ENCODE data around the gene LRMDA.

Gene LRMDA

DNA sequence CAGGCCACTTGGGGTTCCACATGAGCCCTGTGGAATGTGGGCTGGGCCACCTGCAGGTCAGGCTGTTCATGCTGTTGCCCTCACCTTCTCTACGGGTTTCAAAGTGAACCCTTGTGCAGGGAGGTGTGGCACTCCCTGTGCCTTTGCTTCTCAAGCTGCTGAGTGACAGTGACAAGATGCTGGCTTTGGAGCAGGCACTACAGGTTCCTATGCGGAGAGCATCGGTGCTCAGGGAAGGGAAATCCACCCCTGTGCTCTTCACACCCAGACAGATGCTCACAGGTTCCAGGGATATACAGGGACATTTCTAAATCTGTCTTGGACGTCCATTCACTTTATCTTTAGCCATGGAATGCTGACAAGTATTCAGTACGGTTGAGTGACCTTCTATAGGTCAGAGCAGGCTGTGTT, 1005.0 kb downstream of the LRMDA start:
- no peak for DNase-seq

DNA sequence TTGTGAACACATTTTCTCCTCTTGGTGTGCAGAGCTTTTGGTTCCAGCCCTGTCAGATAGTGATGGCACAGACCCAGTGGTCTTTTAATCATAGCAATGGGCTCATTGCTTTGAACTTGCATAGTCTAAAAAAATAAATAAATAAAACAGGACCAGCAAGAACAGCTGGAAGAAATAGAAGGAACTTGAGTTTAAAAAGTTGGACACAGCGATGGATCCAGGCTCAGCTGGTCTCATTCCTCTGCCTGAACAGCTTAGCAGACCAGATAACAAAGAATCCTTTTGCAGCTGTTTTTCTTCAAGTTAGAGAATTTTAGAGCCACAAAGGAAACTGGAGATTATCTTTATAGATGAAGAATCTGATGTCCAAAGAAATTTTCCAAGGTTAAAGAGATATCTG, 1005.6 kb downstream of the LRMDA start:
- DNase-seq: no peak

DNA sequence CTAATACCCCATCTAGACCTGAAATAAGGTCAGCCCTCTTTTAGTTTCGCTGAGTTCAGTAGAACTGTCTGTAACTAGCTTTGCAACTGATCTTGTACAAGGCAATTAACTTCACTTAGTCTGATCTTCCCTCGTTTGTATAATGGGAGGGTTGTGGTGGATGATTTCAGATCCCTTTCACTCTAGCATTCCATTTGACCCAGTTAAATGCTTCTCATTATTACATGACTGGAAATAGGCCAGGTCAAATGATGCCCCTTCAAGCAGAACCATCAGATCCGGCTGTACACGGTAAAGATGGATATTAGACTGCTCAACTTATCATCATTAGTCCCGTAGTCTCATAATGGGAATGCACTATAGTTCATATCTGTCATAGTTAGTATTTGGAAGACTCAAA, 1009.0 kb downstream of the LRMDA start:
- no peak for DNase-seq

DNA sequence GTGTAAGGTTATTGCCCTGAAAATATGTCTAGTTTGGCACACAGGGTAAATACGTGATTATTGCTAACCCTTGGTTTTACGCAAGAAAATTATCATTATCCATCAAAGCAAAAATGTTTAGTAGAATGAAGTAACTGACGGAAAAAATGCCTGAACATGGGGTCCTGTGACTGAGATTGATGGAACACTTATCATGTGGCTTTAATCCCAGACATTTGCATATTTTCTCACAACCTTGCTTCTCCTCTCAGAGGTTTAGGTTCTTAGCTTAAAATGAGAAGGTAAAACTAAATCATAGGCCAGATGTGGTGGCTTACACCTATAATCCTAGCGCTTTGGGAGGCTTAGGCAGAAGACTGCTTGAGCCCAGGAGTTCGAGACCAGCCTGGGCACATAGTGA, 1010.7 kb downstream of the LRMDA start:
- DNase-seq: no peak

DNA sequence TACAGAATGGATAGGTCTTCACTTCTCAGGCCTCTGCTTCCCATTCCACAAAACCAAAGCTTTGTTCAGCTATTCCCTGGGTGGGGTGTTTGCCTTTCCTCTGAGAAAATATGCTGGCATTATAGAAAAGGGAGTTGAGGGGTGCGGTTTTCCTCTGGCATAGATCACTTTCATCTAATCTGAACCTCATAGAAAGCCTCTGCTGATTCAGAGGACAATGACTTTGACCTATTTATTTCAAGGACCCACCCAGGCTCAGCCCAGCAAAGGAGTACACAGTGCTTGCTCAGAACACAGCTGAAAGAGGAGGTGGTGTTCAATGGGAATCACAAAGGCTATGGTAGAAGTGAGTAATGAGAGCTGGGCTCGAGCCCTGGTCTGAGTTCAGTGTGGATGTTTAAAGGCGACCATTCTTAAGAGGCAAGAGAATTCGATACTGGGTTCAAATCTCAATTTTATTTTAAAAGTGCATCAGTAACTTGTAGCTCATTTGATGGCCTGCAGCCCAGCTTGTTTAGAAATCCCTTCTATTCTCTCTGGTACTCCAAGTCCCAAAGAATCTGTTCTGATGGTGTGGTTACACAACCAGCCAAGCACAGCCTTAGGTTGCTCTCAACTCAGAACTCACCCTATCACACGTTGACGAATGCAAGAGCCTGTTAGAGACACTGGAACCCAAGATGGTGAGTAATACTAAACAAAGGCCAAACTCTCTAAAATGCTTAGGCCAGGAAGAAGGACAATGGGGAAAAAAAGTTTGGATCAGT, 1012.8 kb downstream of the LRMDA start:
- no peak for DNase-seq

DNA sequence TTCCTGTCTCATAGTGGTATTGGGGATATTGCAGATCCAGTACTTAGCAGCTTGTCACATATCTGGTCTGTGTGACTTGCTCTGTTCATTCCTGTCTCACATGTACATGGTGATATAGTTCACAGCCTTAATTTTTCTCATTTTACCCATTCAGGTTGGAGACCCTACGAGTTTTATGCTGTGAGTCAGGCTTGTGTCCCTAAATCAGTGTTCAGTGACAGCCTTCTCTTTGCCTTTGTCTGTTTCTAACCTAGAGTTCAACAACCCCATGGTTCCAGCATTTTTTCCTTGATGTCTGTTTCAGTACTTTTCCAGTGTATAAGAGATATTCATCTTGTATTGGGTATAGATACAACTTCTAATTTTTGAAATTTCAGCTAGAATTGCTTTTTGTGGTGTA, 1016.2 kb downstream of the LRMDA start:
- DNase-seq: no peak

DNA sequence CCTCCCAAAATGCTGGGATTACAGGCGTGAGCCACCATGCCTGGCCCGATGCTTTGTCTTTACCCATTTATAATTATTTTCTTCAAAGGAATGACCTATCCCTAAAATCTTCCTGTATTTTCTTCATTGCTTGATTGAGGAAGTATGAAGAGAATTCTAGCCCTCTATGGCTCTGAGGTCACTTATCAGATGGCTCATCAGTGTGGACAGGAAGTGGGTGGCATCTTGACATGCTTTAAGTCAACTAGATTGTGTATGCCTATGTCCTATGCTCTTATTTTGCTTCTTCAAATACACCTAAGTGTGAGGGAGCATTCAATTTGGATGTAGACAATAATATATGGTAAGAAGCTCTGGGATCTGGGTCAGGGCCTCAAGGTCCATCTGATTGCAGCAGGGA, 1020.5 kb downstream of the LRMDA start:
- DNase-seq: no peak

DNA sequence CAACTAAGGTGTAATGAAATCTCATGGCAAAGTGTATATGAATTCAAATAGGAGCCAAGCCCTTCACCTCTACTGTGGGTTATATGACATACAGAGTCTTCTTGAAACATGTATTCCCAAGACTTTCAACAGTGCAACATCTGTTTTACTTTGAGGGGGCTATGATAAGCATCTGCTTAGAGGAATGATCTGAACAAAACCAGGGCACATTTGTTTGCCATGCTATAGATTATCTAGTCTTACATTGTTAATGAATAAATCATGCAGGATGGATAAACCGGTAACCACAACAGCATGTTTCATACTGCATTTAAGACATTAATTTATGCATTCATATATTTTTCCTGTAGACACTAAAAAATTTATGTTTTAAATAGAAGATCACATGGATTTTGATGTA, 1021.9 kb downstream of the LRMDA start:
- no peak for DNase-seq

DNA sequence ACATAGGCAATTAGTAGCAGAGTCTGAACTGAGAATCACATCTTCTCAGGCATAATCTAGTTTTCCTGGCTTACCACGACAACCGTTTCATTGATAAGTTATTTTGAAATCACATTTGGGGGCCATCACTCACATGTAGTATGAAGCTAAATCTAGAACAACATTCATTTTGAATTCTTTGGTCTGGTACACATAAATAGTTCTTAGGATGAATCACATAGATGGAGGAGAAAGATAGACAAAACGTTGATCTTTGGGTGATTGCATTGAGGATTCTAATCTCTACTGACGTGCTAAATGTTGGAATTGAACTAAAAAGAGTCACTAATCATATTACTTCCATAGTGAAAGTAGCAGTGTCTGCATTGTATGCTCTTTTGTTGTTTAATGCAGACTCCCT, 1022.6 kb downstream of the LRMDA start:
- no peak for DNase-seq

DNA sequence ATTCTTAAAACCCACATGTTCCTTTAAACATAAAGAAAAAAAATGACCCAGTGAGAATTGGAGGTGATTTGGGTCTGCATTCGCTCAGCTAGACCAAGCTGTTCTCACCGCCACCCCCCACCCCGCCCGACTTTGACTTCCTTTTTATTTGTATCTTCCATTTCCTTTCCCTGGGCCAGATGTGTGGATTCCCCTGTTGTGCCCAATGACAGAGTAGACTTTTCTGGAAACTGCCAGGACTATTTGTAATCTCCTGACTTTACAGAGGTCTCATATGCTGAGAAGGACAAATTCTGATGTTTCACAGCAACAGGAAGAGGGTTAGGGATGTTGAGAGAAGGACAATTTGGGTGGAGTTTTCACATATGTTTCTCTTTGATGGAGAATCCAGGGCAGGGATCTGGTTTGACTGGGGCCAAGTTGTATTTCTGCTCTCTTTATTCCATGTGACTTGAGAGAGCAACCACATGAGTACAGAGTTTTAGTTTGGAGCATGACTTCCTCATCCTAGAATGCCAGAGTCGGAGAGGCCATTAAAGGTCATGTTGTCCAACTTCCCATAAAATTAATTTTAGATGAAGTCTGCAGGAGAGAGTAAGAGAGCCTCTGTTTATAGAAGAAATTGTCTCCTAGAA, 1023.2 kb downstream of the LRMDA start:
- no peak for DNase-seq

DNA sequence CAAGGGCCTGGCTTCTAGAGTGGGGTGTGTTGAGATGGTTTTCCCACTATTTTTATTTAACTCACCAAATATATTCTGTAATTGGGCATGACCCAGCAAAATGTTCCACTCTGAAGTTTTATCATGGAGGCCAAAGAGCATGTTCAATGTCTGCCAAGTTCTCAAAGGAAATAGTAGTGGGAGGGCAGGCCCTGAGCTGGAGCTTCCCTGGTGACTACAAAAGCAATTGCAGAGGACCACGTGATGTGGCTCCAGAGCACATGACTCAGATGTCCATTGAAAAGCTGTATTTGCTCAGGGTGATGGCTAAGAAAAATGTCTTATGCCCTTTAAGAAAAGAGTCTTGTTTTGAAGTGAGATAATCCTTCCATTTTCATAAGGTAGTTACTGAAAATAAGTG, 1024.8 kb downstream of the LRMDA start:
- no peak for DNase-seq

DNA sequence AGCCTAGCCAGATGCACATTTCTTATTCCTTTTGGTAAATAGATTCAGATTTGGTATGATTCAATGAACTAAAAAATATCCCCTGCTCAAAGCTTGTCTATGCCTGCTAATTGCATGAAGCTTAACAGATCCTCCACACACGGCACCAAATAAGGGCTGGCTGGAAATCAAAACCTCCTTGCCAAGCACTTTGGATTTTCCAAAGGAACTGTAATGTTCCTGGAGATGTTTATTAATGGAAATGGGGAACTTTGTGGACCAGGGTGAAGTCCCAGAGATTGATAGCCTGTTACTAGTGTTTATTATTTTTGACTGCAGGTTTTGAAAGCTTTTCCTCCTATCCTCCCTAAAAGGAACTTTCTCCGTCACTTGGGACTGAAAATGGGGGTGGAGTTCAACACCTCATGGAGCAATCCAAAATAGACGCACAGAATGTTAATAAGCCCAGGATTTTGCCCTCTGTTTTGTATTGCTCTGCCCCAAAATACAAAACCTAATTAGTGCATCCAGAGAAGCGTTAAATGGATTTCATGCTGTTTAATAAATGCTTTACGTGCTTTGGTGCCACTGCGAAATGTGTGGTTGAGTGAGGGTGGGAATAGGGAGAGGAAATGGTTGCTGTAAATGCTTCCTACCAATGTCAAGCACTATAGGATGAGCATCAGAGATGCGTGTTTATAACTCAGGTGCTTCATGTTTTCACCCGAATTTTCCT, 1027.7 kb downstream of the LRMDA start:
- DNase-seq: no peak

DNA sequence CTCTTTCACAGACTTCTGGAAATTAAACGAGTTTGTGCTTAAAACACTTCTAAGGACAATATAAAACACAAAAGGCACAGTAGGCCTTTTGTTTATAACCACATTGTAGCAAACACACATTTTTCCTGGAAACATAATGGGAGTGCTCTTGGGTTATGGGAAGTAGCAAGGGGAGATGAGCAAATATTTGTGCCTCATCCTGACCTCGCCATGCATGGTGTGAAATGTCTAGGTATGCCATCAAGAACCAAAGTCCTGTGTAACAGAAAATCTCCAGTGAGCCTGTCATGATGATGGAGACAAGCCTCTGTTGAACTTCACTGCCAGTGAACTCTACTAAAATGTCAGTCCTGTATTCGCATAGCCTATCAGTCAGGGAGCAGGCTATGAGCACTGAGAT, 1029.6 kb downstream of the LRMDA start:
- no peak for DNase-seq

DNA sequence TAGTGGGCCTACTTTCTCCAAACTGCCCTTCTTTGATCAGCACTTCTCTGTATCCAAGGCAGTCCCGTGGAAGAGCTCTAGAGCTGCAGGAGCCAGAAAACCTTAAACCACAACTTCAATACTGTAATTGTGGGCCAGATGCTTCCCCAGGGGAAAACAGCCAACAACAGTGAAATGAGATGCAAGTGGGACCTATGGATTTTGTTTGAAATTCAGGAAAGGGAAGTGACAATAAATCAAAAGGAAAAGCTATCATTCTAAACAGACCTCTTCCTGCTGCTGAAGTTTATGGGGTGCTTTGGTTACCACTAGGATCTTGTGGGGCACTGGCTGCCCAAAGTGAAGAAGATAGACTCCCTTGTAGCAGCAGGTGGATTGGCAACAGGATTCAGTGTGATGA, 1031.7 kb downstream of the LRMDA start:
- DNase-seq: no peak

DNA sequence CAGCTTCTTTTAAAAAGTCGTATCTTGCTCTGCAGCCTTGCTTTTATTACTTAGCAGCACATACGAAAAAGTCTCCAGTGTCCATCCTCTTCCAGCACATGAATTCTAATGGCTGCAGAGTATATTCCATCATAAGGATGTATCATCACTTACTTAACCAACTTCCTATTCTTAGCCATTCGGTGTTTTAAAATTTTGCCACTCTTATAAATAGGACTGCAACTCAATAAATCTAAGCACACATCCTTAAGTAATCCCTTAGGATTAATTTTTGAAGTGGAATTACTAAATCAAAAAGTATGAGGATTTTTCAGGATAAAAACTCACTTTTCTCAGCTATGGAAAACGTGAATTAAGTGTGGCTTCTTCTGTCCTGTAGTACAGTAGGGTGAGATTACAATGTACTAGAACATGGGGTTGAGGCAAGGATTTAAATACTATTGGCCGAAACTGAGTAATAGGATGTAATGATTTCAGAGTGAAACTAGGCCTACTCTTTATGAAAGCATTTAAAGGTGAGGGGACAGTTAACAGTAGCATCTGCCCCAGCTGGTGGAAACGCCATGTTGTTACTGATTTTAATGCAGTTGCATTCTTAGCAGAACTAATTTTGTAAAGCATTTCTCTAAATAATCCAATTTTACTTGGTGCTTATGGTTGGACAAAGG, 1035.5 kb downstream of the LRMDA start:
- no peak for DNase-seq

DNA sequence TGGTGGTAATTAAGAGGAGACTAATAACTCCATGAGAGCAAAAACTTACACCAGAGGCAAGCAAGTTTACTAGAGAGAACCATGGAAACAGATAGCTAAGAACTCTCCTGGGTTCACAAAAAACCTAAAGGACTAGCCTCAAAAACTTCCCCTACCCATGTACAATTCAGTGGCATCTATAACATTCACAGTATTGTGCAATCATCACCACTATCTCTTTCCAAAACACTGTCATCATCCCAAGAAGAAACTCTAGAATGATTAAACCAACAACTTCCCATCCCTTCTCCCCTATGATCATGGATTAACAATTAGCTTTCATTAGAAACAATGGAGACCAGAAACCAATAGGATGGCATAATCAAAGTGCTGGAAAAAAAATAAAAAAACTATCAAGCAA, 1038.3 kb downstream of the LRMDA start:
- DNase-seq: no peak

DNA sequence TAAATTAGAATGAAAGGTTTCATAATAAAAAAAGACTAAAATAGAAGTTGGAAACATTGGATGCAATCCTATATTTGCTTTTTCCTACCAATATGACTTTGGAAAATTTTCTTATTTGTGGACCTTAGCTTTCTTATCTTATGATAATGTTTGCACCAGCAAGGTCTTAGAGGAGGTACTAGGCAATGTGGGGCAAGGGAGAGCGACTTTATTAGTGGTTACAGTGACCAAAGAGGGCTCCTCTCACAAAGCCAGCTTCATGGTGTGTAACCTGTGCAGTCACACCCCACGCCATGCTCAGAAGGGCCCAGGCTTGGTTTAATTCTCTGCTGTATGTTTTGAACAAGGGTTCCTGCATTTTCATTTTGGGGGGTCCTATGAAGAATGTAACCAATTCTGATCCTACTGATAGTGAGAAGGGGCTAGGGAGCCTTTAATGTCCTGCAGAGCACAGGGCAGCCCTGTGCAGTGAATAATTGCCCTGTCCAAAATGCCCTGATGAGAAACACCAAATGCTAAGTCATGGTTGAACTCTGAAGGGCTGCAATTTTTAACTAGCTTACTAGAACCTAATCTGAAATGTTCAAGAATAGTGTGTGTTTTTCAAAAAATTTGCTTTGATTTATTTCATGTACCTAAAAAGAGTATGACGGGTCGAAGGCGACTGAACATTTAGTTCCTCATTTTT, 1047.8 kb downstream of the LRMDA start:
- no peak for DNase-seq

DNA sequence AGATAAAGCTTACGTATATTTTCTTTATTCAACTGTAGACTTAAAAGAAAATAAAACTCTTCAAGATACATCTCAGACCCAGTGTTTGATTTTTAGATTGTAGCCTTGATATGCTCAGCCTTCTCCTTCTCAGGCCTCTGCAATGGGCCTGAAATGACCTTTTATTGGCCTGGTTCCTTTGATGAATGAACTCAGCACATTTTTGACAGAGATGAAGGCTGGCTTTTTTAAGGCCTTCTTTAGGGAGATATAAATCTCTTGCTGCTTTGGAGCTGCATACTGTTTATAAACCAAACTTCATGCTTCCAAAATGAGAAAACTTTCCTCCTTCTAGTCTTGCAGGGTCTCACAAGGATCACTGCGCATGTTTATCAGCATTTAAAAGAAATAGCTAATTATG, 1049.8 kb downstream of the LRMDA start:
- no peak for DNase-seq

DNA sequence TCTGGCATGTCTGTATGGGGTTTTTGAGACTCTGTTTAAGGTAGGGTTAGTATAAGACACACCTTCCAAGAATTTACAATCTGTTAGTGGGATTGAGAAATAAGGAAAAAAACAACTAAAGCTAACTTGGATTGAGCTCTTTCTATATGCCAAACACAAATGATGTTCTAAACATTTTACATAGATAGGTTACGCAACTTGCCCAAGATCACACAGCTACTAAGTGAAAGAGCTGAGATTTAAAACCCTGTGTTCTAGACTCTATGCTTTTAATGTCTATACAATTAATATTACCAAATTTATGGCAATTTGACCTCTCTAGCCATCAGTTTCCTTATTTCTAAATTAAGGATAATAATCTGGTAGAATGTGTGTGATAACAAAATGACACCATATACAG, 1056.2 kb downstream of the LRMDA start:
- no peak for DNase-seq

DNA sequence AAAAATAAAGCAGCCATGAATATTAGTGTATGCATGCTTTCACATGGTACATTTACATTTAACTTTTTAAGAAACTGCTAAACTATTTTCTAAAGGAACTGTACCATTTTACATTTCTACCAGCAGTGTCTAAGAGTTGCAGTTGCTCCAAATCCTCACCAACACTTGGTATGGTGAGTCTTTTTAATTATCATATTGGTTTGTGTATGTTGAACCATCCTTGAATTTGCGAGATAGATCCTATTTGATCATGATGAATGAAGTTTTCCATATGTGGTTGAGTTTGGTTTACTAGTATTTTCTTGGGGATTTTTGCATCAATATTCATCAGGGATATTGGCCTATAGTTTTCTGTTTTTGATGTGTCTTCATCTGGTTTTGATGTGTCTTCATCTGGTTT, 1057.2 kb downstream of the LRMDA start:
- no peak for DNase-seq

DNA sequence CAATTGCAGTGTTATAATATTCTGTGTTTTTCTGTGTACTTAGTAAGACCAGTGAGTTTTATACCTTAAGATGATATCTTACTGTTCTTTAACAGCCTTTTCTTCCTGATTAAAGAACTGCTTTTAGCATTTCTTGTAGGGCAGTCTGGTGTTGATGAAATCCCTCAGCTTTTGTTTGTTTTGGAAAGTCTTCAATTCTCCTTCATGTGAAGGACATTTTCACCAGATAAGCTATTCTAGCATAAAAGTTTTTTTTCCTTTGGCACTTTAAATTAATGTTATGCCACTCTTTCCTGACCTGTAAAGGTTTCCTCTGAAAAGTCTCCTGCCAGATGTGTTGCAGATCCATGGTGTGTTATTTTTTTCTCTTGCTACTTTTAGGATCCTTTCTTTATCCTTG, 1059.8 kb downstream of the LRMDA start:
- DNase-seq: no peak

DNA sequence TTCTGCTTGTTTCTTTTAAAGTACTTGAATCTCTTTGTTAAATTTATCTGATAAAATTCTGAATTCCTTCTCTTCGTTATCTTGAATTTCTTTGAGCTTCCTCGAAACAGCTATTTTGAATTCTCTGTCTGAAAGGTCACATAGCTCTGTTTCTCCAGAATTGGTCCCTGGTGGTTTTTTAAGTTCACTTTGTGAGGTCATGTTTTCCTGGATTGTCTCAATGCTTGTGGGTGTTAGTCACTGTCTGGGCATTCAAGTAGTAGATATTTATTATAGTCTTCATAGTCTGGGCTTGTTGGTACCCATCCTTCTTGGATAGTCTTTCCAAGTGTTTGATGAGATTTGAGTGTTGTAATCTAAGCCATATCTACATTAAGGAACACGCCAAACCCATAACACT, 1060.6 kb downstream of the LRMDA start:
- DNase-seq: no peak

All from NCI-H524 treated with DMSO at 0.1 percent for 48 hours (cell line).